SIG-M5 treated with dmso at 0.1 percent for 504 hours (cell line): ENCODE results near the gene MBD3.

Experiments
- DNase-seq: peaks from one replicate; lab custom pipeline; 2025; ENCODE audit not compliant: unreplicated experiment; lab: John Stamatoyannopoulos, UW

The MBD3 gene

DNA sequence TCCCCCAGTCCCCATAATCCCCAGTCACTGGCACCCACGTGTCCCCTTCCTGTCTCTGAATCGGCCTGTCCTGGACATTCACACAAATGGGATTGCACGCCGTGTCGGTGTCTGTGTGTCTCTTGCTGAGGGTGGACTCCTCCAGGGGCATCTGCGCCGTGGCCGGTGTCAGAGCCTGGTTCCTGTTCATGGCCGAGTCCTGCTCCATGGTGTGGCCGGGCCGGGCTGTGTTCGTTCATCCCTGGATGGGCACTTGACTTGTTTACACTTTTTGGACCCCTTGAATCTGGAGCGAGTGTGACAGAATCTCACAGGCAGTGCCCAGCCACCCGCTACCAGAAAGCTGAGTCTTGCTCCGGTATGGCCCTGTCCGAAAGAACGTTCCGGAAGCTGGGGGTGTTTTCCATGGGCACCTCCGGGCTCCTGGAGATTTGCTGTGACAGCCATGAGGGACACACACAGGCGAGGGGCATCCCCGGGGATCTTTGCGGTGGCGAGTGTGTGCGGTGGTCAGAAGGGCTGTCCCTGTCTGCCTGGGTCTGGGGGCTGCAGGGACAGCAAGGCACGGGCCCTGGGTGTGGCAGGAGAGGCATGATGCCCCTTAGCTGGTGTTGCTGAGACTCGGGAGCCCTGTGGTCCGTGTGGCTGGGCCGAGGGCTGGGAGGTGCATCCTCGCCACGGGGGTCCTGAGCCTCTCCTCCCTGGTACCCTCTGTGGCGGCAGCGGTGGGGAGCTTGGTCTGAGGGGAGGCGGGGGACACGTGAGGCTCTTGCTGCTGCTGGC is 18.1 kb downstream of the MBD3 start:
- no peak for DNase-seq

DNA sequence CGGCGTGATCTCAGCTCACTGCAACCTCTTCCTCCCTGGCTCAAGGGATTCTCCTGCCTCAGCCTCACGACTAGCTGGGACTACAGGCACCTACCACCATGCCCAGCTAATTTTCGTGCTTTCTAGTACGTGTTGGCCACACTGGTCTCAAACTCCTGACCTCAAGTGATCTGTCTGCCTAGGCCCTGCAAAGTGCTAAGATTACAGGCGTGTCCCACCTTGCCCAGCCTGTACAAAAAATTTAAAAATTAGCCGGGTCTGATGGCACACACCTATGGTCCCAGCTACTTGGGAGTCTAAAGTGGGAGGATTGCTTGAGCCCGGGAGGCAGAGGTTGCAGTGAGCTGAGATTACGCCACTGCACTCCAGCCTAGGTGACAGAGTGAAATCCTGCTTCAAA is 19.9 kb downstream of the MBD3 start:
- no peak for DNase-seq

DNA sequence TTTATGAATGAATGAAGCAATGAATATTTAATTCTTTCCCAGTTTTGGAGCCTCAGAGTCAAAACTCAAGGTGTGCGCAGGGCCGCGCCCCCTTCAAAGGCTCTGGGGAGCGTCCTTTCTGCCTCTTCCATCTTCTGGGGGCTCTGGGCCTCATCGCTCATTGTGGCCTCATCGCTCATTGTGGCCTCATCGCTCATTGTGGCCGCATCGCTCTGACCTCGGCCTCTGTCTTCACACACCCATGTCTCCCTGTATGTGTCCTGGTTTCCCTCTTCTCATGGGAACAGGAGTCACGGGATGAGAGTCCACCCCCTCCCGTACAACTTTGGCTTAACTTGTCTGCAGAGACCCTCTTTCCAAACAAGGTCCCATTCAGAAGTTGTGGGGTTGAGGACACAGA is 21.3 kb downstream of the MBD3 start:
- DNase-seq = no peak

DNA sequence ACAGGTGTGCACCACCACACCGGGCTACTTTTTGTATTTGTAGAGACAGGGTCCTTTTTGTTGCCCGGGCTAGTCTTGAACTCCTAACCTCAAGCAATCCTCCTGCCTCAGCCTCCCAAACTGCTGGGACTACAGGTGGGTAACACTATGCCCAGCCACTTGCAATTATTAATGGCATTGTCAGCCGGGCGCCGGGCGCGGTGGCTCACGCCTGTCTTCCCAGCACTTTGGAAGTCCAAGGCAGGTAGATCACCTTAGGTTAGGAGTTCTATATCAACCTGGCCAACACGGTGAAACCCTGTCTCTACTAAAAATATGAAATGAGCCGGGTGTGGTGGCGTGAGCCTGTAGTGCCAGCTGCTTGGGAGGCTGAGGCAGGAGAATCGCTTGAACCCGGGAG is 21.8 kb downstream of the MBD3 start:
- no peak for DNase-seq

DNA sequence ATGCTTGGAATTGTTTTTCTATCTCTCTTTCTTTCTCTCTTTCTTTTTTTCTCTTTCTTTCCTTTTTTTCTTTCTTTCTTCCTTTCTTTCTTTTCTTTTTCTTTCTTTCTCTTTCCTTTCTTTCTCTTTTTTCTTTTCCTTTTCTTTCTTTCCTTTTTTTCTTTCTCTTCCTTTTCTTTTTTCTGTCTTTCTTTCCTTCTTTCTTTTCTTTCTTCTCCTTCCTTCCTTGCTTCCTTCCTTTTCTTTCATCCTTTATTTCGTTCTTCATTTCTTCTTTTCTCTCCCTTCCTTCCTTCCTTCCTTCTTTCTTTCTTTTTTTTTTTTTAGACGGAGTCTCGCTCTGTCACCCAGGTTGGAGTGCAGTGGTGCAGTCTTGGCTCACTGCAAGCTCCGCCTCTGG is 22.7 kb downstream of the MBD3 start:
- no peak for DNase-seq

DNA sequence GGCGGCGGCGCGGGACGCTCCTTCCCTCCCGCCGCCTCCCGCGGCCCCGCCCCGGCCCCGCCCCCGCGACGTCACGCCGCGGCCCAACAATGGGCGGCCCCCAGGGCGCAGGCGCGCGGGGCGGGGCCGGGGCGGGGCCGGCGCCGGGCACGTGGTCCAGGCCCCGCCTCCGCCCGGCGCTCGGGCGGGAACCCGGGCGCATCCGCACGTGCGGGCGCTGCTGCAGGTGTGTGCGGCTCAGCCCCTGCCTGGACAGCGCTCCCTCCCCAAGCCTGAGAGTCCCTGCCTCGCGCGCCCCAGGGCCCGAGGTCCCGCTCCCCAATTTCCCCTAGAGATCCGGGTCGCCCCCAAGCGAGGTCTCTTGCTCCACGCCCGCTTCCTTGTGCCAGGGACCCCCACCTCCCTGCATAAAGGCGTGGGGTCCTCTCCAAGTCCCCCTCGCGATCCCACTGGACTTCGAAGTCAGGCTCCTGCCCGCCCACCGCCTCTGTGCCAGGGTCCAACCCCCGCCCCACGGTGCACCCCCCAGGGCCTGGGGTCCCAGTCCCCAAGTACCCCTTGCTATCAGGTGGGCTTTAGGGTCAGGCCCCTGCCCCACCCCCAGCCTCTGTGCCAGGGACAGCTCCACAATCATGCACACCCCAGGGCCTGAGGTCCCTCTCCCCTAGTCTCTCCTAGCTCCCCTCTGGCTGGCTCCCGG is 24.2 kb downstream of the MBD3 start, which contains the start of gene MEX3D:
TSS of gene MEX3D (minus strand) at position 6 of the 700 bp plus-strand sequence. CDS start 267 bp downstream, outside the sequence.
- no peak for DNase-seq

GRCh38 chr19:1567848-1568227 is 24.8 kb downstream of the MBD3 start:
- DNase-seq = no peak

DNA sequence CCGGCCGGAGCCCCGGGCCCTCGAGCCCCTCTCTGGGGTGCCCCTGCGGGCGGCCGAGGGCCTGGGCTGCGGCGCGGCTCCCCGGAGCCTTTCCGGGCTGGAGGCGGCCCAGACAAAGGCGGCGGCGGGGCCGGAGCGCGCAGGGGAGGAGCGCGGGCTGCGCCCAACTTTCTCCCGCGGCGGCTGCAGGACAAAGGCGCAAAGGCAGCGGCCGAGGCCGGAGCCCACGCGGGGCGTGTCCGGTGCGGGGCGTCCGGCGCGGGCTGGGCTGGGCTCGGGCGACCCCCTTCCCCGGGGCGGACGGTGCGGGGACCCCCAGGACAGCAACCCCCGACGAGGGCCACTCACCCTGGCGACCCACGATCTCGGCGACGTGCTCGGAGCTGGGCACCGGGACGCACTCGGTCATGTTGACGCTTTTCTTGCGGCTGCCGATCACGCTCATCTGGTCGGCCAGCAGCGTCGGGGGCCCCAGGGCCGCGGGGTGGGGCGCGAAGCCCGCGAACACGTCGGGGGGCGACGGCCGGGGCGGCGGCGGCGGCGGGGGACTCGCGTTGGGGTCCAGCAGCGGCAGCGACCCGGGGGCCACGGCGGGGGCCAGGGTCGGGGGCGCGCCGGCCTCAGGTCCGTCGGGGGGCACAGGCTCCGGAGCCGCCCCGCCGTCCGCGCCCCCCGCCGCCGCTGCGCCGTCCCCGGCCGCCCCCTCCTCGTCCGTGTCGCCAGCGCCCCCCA is 25.4 kb downstream of the MBD3 start:
- DNase-seq = no peak

DNA sequence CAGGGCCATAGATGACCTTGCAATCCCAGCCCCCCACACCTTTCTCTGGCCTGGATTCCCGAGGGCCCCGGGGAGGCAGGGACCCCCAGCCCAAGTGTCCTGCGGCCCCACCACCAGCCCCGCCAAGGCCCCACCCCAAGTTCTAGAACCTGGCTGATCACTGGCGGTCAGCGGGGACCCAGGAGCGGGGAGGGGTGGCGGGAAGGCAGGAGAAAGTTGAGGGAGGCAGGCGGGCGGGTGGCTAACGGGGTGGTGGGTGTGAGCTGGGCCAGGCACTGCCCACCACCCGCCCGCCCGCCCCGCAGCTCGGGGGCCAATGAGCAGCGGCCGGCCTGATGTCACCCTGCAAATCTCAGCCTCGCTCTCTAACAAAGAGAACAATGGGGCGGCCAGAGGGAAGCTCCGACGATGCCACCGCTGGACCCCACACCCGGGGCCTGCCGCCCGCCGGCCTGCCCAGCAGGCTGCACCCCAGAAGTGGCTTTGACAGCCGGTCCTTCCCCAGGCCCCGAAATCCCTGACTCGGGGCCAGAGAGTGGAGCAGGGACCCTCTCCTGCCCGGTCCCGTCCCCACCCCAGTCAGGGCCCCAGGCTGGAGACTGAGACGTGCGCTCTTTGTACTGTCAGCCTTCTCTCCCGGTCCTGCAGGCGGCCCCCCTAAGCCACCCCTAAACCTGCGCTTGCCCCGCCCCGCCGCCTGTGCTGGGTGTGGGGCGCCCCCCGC is 26.1 kb downstream of the MBD3 start:
- DNase-seq = no peak

- DNase-seq = no peak
These were observed 29.4 kb downstream of the MBD3 start for GRCh38 chr19:1563251-1563650.

DNA sequence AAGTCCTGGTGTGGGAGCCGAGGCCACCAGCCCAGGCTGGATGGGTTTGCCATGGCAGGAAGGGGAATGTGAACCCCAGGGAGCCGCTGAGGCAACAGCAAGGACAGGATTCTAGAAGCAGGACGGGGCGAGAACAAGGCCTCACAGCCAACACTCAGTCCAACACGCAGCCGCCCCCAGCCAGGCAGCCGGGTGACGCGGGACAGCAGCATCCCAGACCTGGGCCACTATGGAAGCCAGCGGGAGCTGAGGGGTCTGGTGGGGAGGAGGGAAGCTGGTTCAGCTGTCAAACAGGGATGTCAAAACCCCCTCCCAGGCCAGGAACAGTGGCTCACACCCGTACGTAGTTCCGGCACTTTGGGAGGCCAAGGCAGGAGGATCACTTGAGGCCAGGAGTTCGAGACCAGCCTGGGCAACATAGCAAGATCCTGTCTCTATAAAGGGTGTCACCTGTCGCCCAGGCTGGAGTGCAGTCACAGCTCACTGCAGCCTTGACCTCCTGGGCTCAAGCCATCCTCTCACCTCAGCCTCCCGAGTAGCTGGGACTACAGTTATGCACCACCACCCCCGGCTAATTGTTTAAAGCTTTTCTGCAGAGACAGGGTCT is 31.3 kb downstream of the MBD3 start:
- no peak for DNase-seq

DNA sequence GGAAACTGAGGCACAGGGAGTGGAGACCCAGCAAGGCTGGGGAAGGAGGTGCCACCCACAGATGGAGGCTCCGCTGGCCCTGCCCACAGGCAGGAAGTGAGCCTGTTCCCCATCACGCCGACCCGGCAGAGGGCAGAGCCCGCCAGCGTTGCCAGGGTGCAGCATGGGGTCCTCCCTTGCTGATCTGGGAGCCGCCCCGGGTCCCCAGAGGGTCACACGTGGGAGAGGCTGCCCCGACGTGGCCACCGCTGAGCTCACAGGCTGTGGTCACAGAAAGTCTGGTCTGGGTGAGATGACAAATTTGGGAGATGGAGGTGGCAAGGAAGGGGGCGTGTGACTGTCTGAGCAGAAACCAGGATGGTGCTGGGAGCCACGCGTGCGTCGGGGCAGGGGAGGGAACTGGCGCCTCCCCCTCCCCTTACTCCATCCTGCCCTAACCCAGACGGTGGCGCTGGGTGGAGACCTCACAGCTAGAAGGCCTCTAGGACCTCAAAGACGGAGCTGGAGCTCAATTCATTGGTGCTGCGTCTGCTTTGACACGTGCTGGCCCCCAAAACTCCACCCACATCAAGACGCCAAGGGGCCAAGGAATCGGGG is 32.3 kb downstream of the MBD3 start:
- DNase-seq = no peak

- DNase-seq = no peak
These were observed 34.1 kb downstream of the MBD3 start for GRCh38 chr19:1558552-1558951.

- no peak for DNase-seq
These were observed 36.1 kb downstream of the MBD3 start for GRCh38 chr19:1556390-1557070.

GRCh38 chr19:1555487-1556389 is 36.9 kb downstream of the MBD3 start:
- DNase-seq = no peak

GRCh38 chr19:1554968-1555367 is 37.7 kb downstream of the MBD3 start:
- DNase-seq = no peak

- no peak for DNase-seq
These were observed 39.2 kb downstream of the MBD3 start for GRCh38 chr19:1553415-1553814.

GRCh38 chr19:1551068-1552040 is 41.3 kb downstream of the MBD3 start:
- DNase-seq = no peak
